HepG2 (cell line): Measurements from ENCODE around the gene TMEM240. TPM values are rescaled to one million over a fixed set of nuclear protein-coding genes. Genes with fewer than 3 reads are reported as not detected.
A peak's percentile ranks its signal among the peaks of the same experiment; 100 is the strongest.

Experiments
- ATM ChIP-seq: fragments of 450-650 bp; IDR thresholded peaks from 2 replicates; pipeline ENCODE4 v1.7.1; 2017; ENCODE audit warnings: mild to moderate bottlenecking, borderline replicate concordance
- CBX2 ChIP-seq, 2 experiments: fragments of 200-600 bp in 1 of 2; sonication (generic); formaldehyde crosslinking in 1 of 2; IDR thresholded peaks; 2 replicates each; pipeline versions ENCODE4 v1.7.0 to v1.8.1; 2018 to 2022; ENCODE audit warnings: low read depth in 2 of 2, low read length in 1 of 2, mild to moderate bottlenecking in 1 of 2, missing genetic modification reagents in 1 of 2
- GLI4 ChIP-seq: sonication (generic); formaldehyde crosslinking; IDR thresholded peaks from 2 replicates; pipeline ENCODE4 v1.5.1; 2020; ENCODE audit warnings: missing genetic modification reagents, mild to moderate bottlenecking, moderate library complexity, borderline replicate concordance
- HDAC2 ChIP-seq: sonication (generic); formaldehyde crosslinking; IDR thresholded peaks from 2 replicates; pipeline ENCODE4 v1.4.0; 2020; ENCODE audit warnings: missing genetic modification reagents
- HES4 ChIP-seq: sonication (generic); formaldehyde crosslinking; IDR thresholded peaks from 2 replicates; pipeline ENCODE4 v1.9.0; 2021; ENCODE audit warnings: mild to moderate bottlenecking, missing genetic modification reagents, borderline replicate concordance
- MTF2 ChIP-seq: sonication (generic); formaldehyde crosslinking; IDR thresholded peaks from 2 replicates; pipeline ENCODE4 v1.5.0; 2020; ENCODE audit warnings: missing genetic modification reagents, borderline replicate concordance
- MXD4 ChIP-seq: IDR thresholded peaks from 2 replicates; pipeline ENCODE4 v1.6.1; 2016; ENCODE audit warnings: mild to moderate bottlenecking, missing biosample characterization, missing genetic modification reagents
- POLR2AphosphoS2 ChIP-seq: IDR thresholded peaks from 2 replicates; pipeline ENCODE4 v1.6.1; 2011; ENCODE audit warnings: low read depth, low read length, improper control_type of control experiment
- RBAK ChIP-seq: sonication (generic); formaldehyde crosslinking; IDR thresholded peaks from 2 replicates; pipeline ENCODE4 v1.5.1; 2020; ENCODE audit warnings: mild to moderate bottlenecking, missing genetic modification reagents
- RBFOX2 ChIP-seq: fragments of 200-400 bp; formaldehyde crosslinking; IDR thresholded peaks from 2 replicates; pipeline ENCODE4 v1.6.1; 2017; ENCODE audit warnings: low read depth, mild to moderate bottlenecking, low read length
- ZBTB7B ChIP-seq: sonication (generic); formaldehyde crosslinking; IDR thresholded peaks from 2 replicates; pipeline ENCODE4 v1.4.0; 2020; ENCODE audit warnings: missing genetic modification reagents
- ZFP37 ChIP-seq: sonication (generic); formaldehyde crosslinking; IDR thresholded peaks from 2 replicates; pipeline ENCODE4 v1.4.0; 2020; ENCODE audit warnings: missing genetic modification reagents, borderline replicate concordance
- ZFX ChIP-seq: sonication (generic); formaldehyde crosslinking; IDR thresholded peaks from 2 replicates; pipeline ENCODE4 v1.4.0; 2020; ENCODE audit warnings: mild to moderate bottlenecking, low read depth, missing genetic modification reagents, moderate library complexity
- ZNF414 ChIP-seq: sonication (generic); formaldehyde crosslinking; IDR thresholded peaks from 2 replicates; pipeline ENCODE4 v1.5.0; 2020; ENCODE audit warnings: missing genetic modification reagents
- ZNF747 ChIP-seq: sonication (generic); formaldehyde crosslinking; IDR thresholded peaks from 2 replicates; pipeline ENCODE4 v1.8.1; 2023; ENCODE audit warnings: missing genetic modification reagents, mild to moderate bottlenecking, borderline replicate concordance
- ZNF784 ChIP-seq: sonication (generic); formaldehyde crosslinking; IDR thresholded peaks from 2 replicates; pipeline ENCODE4 v1.5.1; 2020; ENCODE audit warnings: missing genetic modification reagents, mild to moderate bottlenecking, borderline replicate concordance
- ZNF816 ChIP-seq: sonication (generic); formaldehyde crosslinking; IDR thresholded peaks from 2 replicates; pipeline ENCODE4 v1.8.0; 2022; ENCODE audit warnings: missing genetic modification reagents, mild to moderate bottlenecking, borderline replicate concordance
- ZZZ3 ChIP-seq: sonication (generic); formaldehyde crosslinking; IDR thresholded peaks from 2 replicates; pipeline ENCODE4 v1.4.0; 2020; ENCODE audit warnings: missing genetic modification reagents, mild to moderate bottlenecking, borderline replicate concordance
- polyA plus RNA-seq, 8 experiments: library from polyadenylated mRNA; depleted of rRNA in 3 of 8; stranded (reverse) in 7 of 8; unstranded in 1 of 8; fragments of >200 nt; fragmentation: Illumina TruSeq in 4 of 8; extraction: Trizol in 4 of 8; gene quantifications; 2 replicates each; pipeline versions ENCODE4 v1.2.1 to v1.2.3, GENCODE V29; 2011 to 2016; ENCODE audit warnings: low read depth in 4 of 8, missing spikeins in 1 of 8, mixed read lengths in 1 of 8; ENCODE audit not compliant: insufficient read depth in 1 of 8
- total RNA-seq, 5 experiments: library from RNA; depleted of rRNA; stranded (reverse); fragments of >200 nt; fragmentation: Illumina TruSeq; extraction: Trizol; gene quantifications; 2 replicates each; pipeline ENCODE4 v1.2.3, GENCODE V29; 2016; ENCODE audit warnings: low read depth in 1 of 5
- TF ChIP-seq, protein P1 (sequence below): sonication (generic); formaldehyde crosslinking; IDR thresholded peaks from 2 replicates; pipeline ENCODE4 v1.5.1; 2020; ENCODE audit warnings: missing genetic modification reagents, mild to moderate bottlenecking, borderline replicate concordance
- TF ChIP-seq, protein P2 (sequence below): fragments of 450-650 bp; IDR thresholded peaks from 2 replicates; pipeline ENCODE4 v1.6.1; 2017
- TF ChIP-seq, protein P3 (sequence below): sonication (generic); formaldehyde crosslinking; IDR thresholded peaks from 2 replicates; pipeline ENCODE4 v1.4.0; 2020; ENCODE audit warnings: missing genetic modification reagents, borderline replicate concordance

The TMEM240 gene
- total and polyA plus RNA-seq, 2 of the 13 experiments (the other 11 are each of a cell fraction or from before 2014, with no cell fraction given): 0.17 TPM; not detected in 1

DNA sequence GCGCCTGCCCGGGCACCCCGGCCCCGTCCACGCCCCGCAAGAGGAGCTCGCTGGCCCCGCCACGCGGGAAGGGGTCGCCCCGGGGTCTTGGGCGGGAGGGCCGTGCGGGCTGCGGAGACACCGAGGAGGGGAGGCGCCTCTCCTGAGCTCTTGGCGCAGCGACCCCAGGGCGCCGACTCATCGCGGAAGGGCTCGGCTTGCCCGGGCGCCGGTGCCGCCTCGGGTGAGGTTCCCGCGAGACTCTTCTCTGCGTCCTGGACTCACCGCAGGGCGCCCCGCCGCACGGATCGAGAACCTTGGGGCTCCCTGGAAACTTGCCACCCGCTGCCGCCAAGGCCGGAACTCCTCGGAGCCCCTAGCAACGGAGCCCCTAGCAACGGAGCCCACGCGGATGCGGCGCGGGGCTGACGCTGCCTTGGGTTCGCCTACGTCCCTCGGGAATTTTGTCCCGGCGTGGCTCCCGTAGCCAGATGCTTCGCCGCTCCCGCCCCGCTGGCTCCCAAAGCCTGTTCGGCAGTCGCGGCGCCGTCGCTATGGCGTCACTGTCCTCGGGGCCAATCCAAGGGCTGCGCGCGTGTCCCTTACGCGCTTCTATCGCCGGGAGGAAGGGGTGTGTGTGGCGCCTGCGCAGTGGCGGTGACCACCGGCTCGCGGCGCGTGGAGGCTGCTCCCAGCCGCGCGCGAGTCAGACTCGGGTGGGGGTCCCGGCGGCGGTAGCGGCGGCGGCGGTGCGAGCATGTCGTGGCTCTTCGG lies 28.7 kb downstream of the TMEM240 start, which contains the start of gene ATAD3A (continued):
- TF ChIP-seq ZNF784 (CRISPR knock-in tag) (no peak), RBAK (CRISPR knock-in tag) (no peak), ZNF747 (CRISPR knock-in tag) (peak; percentile 66; the same call in 1 of the 2 replicates), MTF2 (CRISPR knock-in tag) (no peak), ZNF816 (CRISPR knock-in tag) (0 out of 2 replicates have a peak, but pooled peaks have one; percentile 44), MXD4 (CRISPR knock-in tag) (peak; percentile 83), ZZZ3 (peak; percentile 39; the same call in 1 of the 2 replicates), ZFX (peak; percentile 60), ATM (no peak), HDAC2 (CRISPR knock-in tag) (peak; percentile 84), RBFOX2 (peak; percentile 87), ZNF414 (CRISPR knock-in tag) (peak; percentile 66; the same call in 1 of the 2 replicates), ZBTB7B (CRISPR knock-in tag) (peak; percentile 86), CBX2 (IDR thresholded peaks at IDR 0.05; ENCODE audit: low read depth, low read length) (no peak), CBX2 (CRISPR knock-in tag; IDR thresholded peaks at IDR 0.05; ENCODE audit: low read depth) (no peak), HES4 (0 out of 2 replicates have a peak, but pooled peaks have one; percentile 38), POLR2AphosphoS2 (0 out of 2 replicates have a peak, but pooled peaks have one; percentile 49), ZFP37 (no peak), GLI4 (no peak)
- TF ChIP-seq, protein P1, sequence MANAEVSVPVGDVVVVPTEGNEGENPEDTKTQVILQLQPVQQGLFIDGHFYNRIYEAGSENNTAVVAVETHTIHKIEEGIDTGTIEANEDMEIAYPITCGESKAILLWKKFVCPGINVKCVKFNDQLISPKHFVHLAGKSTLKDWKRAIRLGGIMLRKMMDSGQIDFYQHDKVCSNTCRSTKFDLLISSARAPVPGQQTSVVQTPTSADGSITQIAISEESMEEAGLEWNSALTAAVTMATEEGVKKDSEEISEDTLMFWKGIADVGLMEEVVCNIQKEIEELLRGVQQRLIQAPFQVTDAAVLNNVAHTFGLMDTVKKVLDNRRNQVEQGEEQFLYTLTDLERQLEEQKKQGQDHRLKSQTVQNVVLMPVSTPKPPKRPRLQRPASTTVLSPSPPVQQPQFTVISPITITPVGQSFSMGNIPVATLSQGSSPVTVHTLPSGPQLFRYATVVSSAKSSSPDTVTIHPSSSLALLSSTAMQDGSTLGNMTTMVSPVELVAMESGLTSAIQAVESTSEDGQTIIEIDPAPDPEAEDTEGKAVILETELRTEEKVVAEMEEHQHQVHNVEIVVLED (CRISPR knock-in tag): peak; percentile 94
- TF ChIP-seq, protein P2, sequence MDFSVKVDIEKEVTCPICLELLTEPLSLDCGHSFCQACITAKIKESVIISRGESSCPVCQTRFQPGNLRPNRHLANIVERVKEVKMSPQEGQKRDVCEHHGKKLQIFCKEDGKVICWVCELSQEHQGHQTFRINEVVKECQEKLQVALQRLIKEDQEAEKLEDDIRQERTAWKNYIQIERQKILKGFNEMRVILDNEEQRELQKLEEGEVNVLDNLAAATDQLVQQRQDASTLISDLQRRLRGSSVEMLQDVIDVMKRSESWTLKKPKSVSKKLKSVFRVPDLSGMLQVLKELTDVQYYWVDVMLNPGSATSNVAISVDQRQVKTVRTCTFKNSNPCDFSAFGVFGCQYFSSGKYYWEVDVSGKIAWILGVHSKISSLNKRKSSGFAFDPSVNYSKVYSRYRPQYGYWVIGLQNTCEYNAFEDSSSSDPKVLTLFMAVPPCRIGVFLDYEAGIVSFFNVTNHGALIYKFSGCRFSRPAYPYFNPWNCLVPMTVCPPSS: no peak
- TF ChIP-seq, protein P3, sequence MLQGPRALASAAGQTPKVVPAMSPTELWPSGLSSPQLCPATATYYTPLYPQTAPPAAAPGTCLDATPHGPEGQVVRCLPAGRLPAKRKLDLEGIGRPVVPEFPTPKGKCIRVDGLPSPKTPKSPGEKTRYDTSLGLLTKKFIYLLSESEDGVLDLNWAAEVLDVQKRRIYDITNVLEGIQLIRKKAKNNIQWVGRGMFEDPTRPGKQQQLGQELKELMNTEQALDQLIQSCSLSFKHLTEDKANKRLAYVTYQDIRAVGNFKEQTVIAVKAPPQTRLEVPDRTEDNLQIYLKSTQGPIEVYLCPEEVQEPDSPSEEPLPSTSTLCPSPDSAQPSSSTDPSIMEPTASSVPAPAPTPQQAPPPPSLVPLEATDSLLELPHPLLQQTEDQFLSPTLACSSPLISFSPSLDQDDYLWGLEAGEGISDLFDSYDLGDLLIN: no peak; the same call in 1 of the 2 replicates
